Measurements from ENCODE around the gene PLEKHM3. TPM values are rescaled to one million over a fixed set of nuclear protein-coding genes. Genes with fewer than 3 reads are reported as not detected.

Gene PLEKHM3
- total and polyA plus RNA-seq, 2 of the 13 experiments (the other 11 are each of a cell fraction or from before 2014, with no cell fraction given) = 4.5 to 4.7 TPM

DNA sequence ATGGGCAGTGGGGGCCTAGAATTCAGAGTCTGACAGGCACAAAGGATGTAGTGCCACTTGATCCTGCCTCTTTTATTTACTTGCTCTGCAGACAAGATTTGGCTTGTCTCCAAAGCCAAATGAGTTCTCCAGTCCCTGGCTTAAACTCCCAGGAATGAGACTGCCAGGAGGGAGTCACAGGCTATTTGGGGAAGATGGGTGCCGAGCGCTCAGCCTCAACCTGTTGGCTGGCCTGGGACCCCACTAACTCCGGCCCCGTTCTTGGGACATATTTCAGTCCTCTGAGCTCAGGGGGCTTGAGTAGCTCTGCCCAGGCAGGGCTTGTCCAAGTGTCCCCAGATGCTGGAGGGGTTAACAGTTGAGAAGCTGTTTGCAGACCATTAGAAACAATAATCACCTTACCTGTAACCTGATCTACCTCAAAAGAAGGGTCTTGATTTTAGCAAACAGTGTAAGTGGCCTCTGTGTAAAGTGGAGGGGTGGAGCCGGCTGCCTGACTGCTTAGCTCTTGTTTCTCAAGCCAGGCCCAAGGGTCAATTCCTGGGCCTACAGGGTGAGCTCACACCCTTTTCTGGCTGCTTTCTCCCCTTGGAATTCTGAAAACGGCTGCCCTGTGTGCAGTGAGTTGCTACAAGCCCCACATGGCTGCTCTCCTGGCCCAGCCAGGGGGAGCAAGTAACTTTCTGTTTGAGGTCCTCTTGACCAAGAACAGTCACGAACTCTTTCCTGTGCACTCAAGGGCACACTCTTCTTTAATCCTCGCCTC, 228.6 kb downstream of the PLEKHM3 start (continued):
- TF ChIP-seq, protein P1, sequence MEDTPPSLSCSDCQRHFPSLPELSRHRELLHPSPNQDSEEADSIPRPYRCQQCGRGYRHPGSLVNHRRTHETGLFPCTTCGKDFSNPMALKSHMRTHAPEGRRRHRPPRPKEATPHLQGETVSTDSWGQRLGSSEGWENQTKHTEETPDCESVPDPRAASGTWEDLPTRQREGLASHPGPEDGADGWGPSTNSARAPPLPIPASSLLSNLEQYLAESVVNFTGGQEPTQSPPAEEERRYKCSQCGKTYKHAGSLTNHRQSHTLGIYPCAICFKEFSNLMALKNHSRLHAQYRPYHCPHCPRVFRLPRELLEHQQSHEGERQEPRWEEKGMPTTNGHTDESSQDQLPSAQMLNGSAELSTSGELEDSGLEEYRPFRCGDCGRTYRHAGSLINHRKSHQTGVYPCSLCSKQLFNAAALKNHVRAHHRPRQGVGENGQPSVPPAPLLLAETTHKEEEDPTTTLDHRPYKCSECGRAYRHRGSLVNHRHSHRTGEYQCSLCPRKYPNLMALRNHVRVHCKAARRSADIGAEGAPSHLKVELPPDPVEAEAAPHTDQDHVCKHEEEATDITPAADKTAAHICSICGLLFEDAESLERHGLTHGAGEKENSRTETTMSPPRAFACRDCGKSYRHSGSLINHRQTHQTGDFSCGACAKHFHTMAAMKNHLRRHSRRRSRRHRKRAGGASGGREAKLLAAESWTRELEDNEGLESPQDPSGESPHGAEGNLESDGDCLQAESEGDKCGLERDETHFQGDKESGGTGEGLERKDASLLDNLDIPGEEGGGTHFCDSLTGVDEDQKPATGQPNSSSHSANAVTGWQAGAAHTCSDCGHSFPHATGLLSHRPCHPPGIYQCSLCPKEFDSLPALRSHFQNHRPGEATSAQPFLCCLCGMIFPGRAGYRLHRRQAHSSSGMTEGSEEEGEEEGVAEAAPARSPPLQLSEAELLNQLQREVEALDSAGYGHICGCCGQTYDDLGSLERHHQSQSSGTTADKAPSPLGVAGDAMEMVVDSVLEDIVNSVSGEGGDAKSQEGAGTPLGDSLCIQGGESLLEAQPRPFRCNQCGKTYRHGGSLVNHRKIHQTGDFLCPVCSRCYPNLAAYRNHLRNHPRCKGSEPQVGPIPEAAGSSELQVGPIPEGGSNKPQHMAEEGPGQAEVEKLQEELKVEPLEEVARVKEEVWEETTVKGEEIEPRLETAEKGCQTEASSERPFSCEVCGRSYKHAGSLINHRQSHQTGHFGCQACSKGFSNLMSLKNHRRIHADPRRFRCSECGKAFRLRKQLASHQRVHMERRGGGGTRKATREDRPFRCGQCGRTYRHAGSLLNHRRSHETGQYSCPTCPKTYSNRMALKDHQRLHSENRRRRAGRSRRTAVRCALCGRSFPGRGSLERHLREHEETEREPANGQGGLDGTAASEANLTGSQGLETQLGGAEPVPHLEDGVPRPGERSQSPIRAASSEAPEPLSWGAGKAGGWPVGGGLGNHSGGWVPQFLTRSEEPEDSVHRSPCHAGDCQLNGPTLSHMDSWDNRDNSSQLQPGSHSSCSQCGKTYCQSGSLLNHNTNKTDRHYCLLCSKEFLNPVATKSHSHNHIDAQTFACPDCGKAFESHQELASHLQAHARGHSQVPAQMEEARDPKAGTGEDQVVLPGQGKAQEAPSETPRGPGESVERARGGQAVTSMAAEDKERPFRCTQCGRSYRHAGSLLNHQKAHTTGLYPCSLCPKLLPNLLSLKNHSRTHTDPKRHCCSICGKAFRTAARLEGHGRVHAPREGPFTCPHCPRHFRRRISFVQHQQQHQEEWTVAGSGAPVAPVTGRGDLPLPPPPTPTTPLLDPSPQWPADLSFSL (CRISPR knock-in tag; IDR thresholded peaks at IDR 0.05) = no peak
- TF ChIP-seq MEIS2 (CRISPR knock-in tag; IDR thresholded peaks at IDR 0.05) (no peak), ZFP37 (CRISPR knock-in tag; IDR thresholded peaks at IDR 0.05; ENCODE audit: borderline replicate concordance) (peak; percentile 67; the same call in 1 of the 2 replicates), SP4 (CRISPR knock-in tag; IDR thresholded peaks at IDR 0.05) (peak; percentile 15; the same call in 1 of the 2 replicates), ZNF24 (IDR thresholded peaks at IDR 0.05) (no peak), ZNF281 (CRISPR knock-in tag; IDR thresholded peaks at IDR 0.05; ENCODE audit: borderline replicate concordance) (no peak), YEATS4 (CRISPR knock-in tag; IDR thresholded peaks at IDR 0.05; ENCODE audit: borderline replicate concordance) (peak; percentile 42; the same call in 1 of the 2 replicates), ZNF292 (CRISPR knock-in tag; IDR thresholded peaks at IDR 0.05; ENCODE audit: borderline replicate concordance, low read depth) (peak; percentile 63; the same call in 1 of the 2 replicates), ZNF605 (CRISPR knock-in tag; IDR thresholded peaks at IDR 0.05) (peak; percentile 27; the same call in 1 of the 2 replicates)

Data from HepG2 (cell line).